IMR-90 (cell line): ENCODE results near the gene GSS. TPM values are rescaled to one million over a fixed set of nuclear protein-coding genes. Genes with fewer than 3 reads are reported as not detected.

Experiments used
- ATAC-seq: fragments of 200-7000 bp; cut with Tn5 transposase; 2 replicates; pipeline ENCODE4 v1.9.1; 2020; ENCODE audit warnings: low read depth, mild to moderate bottlenecking, moderate library complexity
- BruUV-seq: library from RNA; stranded (reverse); fragments of 400-500 nt; replicated peaks from 2 replicates; lab custom pipeline; 2021; lab: Mats Ljungman, UMichigan
- CTCF ChIA-PET: fragments of 300-600 bp; formaldehyde crosslinking; extraction: SDS; loops from one replicate; lab custom pipeline; 2021; ENCODE audit warnings: antibody characterized with exemption; lab: Yijun Ruan, JAX
- POLR2A ChIA-PET: fragments of 300-600 bp; sonication (Branson Sonifier 250); formaldehyde crosslinking; loops from one replicate; lab custom pipeline; 2022; ENCODE audit warnings: antibody characterized with exemption; ENCODE audit not compliant: unreplicated experiment; lab: Charles Lee
- DNase-seq: peaks from one replicate; pipeline ENCODE4 v3.0.0; 2013
- H2AFZ ChIP-seq: replicated peaks from 2 replicates; pipeline ENCODE3; 2013; ENCODE audit warnings: low read length, mild to moderate bottlenecking; ENCODE audit not compliant: poor library complexity
- H2AK5ac ChIP-seq: 2 replicates; pipeline ENCODE4 v1.6.1; 2013; ENCODE audit warnings: low read depth, low read length, inconsistent platforms
- H2AK9ac ChIP-seq: replicated peaks from 2 replicates; pipeline ENCODE3; 2013; ENCODE audit warnings: mild to moderate bottlenecking, low read depth, low read length, moderate library complexity; ENCODE audit not compliant: poor library complexity
- H2BK120ac ChIP-seq: 2 replicates; pipeline ENCODE4 v1.6.1; 2013; ENCODE audit warnings: low read depth, low read length, inconsistent platforms
- H2BK15ac ChIP-seq: 3 replicates; pipeline ENCODE4 v1.6.1; 2013; ENCODE audit warnings: low read depth, low read length, inconsistent platforms
- H2BK20ac ChIP-seq: 2 replicates; pipeline ENCODE4 v1.6.1; 2013; ENCODE audit warnings: low read depth, mild to moderate bottlenecking, inconsistent platforms, low read length, moderate library complexity
- H2BK5ac ChIP-seq: 2 replicates; pipeline ENCODE4 v1.6.1; 2013; ENCODE audit warnings: mild to moderate bottlenecking, low read depth, low read length, inconsistent platforms; ENCODE audit not compliant: poor library complexity, severe bottlenecking
- H3K14ac ChIP-seq: replicated peaks from 2 replicates; pipeline ENCODE4 v1.6.1; 2013; ENCODE audit warnings: low read depth, low read length, inconsistent platforms
- H3K18ac ChIP-seq: 2 replicates; pipeline ENCODE4 v1.6.1; 2013; ENCODE audit warnings: low read depth, low read length, control low read depth
- H3K23ac ChIP-seq: 2 replicates; pipeline ENCODE4 v1.6.1; 2013; ENCODE audit warnings: low read depth, low read length, inconsistent platforms
- H3K27ac ChIP-seq: 2 replicates; pipeline ENCODE4 v1.5.1; 2013; ENCODE audit warnings: mild to moderate bottlenecking, control low read depth, low read length; ENCODE audit not compliant: insufficient read depth
- H3K27me3 ChIP-seq: 2 replicates; pipeline ENCODE4 v1.6.1; 2013; ENCODE audit warnings: low read length; ENCODE audit not compliant: control insufficient read depth, insufficient read depth
- H3K36me3 ChIP-seq: 2 replicates; pipeline ENCODE4 v1.6.1; 2013; ENCODE audit warnings: low read length, mixed read lengths; ENCODE audit not compliant: control insufficient read depth, insufficient read depth
- H3K4ac ChIP-seq: 2 replicates; pipeline ENCODE4 v1.6.1; 2013; ENCODE audit warnings: low read depth, low read length, inconsistent platforms
- H3K4me1 ChIP-seq: 2 replicates; pipeline ENCODE4 v1.6.1; 2013; ENCODE audit warnings: low read length, mixed read lengths; ENCODE audit not compliant: control insufficient read depth, insufficient read depth
- H3K4me2 ChIP-seq: 2 replicates; pipeline ENCODE4 v1.6.1; 2013; ENCODE audit warnings: low read depth, mild to moderate bottlenecking, control low read depth, low read length, moderate library complexity
- H3K4me3 ChIP-seq: 2 replicates; pipeline ENCODE4 v1.5.1; 2013; ENCODE audit warnings: low read depth, mild to moderate bottlenecking, control low read depth, low read length, moderate library complexity; ENCODE audit not compliant: insufficient read depth
- H3K56ac ChIP-seq: 2 replicates; pipeline ENCODE4 v1.6.1; 2013; ENCODE audit warnings: low read length, inconsistent platforms; ENCODE audit not compliant: insufficient read depth; ENCODE audit errors: extremely low read depth
- H3K79me1 ChIP-seq, 2 experiments: 2 replicates each; pipeline ENCODE4 v1.6.1; 2013; ENCODE audit warnings: low read length in 2 of 2, inconsistent platforms in 1 of 2, low read depth in 1 of 2
- H3K9ac ChIP-seq: 2 replicates; pipeline ENCODE4 v1.6.1; 2013; ENCODE audit warnings: low read depth, low read length, control low read depth
- H3K9me1 ChIP-seq: 2 replicates; pipeline ENCODE4 v1.6.1; 2013; ENCODE audit warnings: low read length, inconsistent platforms; ENCODE audit not compliant: insufficient read depth
- H3K9me3 ChIP-seq: 2 replicates; pipeline ENCODE4 v1.6.1; 2013; ENCODE audit warnings: low read length; ENCODE audit not compliant: control insufficient read depth, insufficient read depth
- H4K20me1 ChIP-seq: 2 replicates; pipeline ENCODE4 v1.6.1; 2013; ENCODE audit warnings: low read length, inconsistent platforms; ENCODE audit not compliant: insufficient read depth
- H4K5ac ChIP-seq: 2 replicates; pipeline ENCODE4 v1.6.1; 2013; ENCODE audit warnings: mild to moderate bottlenecking, low read depth, low read length, control low read depth
- H4K8ac ChIP-seq, 2 experiments: 2 replicates each; pipeline ENCODE4 v1.6.1; 2013; ENCODE audit warnings: low read depth in 2 of 2, low read length in 2 of 2, control low read depth in 1 of 2, inconsistent platforms in 1 of 2
- H4K91ac ChIP-seq: 2 replicates; pipeline ENCODE4 v1.6.1; 2013; ENCODE audit warnings: low read depth, low read length, inconsistent platforms; ENCODE audit not compliant: insufficient read depth
- BHLHE40 ChIP-seq: fragments of 150-350 bp; IDR thresholded peaks from 2 replicates; pipeline ENCODE4 v1.6.1; 2016; ENCODE audit warnings: mild to moderate bottlenecking, low read depth, low read length
- CEBPB ChIP-seq: IDR thresholded peaks from 2 replicates; pipeline ENCODE4 v1.6.1; 2012; ENCODE audit warnings: low read depth, low read length, improper control_type of control experiment
- CHD1 ChIP-seq: IDR thresholded peaks from 2 replicates; pipeline ENCODE4 v1.6.1; 2012; ENCODE audit warnings: low read depth, low read length, improper control_type of control experiment
- FOS ChIP-seq: fragments of 150-350 bp; IDR thresholded peaks from 2 replicates; pipeline ENCODE4 v1.6.1; 2016; ENCODE audit warnings: low read depth, low read length
- MAFK ChIP-seq: IDR thresholded peaks from 2 replicates; pipeline ENCODE4 v1.6.1; 2012; ENCODE audit warnings: low read depth, low read length, improper control_type of control experiment
- MAZ ChIP-seq: IDR thresholded peaks from 2 replicates; pipeline ENCODE4 v1.6.1; 2012; ENCODE audit warnings: low read depth, mild to moderate bottlenecking, low read length, improper control_type of control experiment, moderate library complexity, borderline replicate concordance
- MXI1 ChIP-seq: IDR thresholded peaks from 2 replicates; pipeline ENCODE4 v1.6.1; 2012; ENCODE audit warnings: low read depth, mild to moderate bottlenecking, low read length, moderate library complexity, borderline replicate concordance
- NFE2L2 ChIP-seq: fragments of 150-350 bp; IDR thresholded peaks from 2 replicates; pipeline ENCODE4 v1.6.1; 2016; ENCODE audit warnings: low read depth, mild to moderate bottlenecking, low read length
- POLR2A ChIP-seq: IDR thresholded peaks from 2 replicates; pipeline ENCODE4 v1.6.1; 2012; ENCODE audit warnings: mild to moderate bottlenecking, low read depth, low read length
- RAD21 ChIP-seq: IDR thresholded peaks from 2 replicates; pipeline ENCODE4 v1.6.1; 2012; ENCODE audit warnings: low read length, improper control_type of control experiment
- RCOR1 ChIP-seq: IDR thresholded peaks from 2 replicates; pipeline ENCODE4 v1.6.1; 2012; ENCODE audit warnings: mild to moderate bottlenecking, low read length, improper control_type of control experiment; ENCODE audit not compliant: insufficient replicate concordance
- RFX5 ChIP-seq: IDR thresholded peaks from 2 replicates; pipeline ENCODE4 v1.8.0; 2012; ENCODE audit warnings: low read depth, mild to moderate bottlenecking, low read length, moderate library complexity
- SMC3 ChIP-seq: fragments of 150-350 bp; IDR thresholded peaks from 2 replicates; pipeline ENCODE4 v1.6.1; 2016; ENCODE audit warnings: low read depth, mild to moderate bottlenecking, antibody characterized with exemption, low read length, moderate library complexity
- WGBS, 2 experiments: methylation state at CpG; one replicate each; pipeline versions ENCODE4 v1.1.5 to v1.1.7; 2013; ENCODE audit warnings: missing lambda C conversion rate in 2 of 2; ENCODE audit not compliant: insufficient read length in 1 of 2; ENCODE audit errors: extremely low coverage in 2 of 2; 5-methylcytosine and 5-hydroxymethylcytosine counted together
- dilution Hi-C: fragments of 300-500 bp; cut with HindIII; formaldehyde crosslinking; loops from one replicate; pipeline ENCODE4 v1.14.3; 2018; ENCODE audit warnings: low sequenced_read_pairs; ENCODE audit not compliant: unreplicated experiment
- in situ Hi-C: fragments of 300-500 bp; cut with MboI; formaldehyde crosslinking; loops from 3 replicates; pipeline ENCODE4 v1.14.3; 2019; ENCODE audit warnings: low sequenced_read_pairs, inconsistent platforms, mixed read lengths
- intact Hi-C: fragments of 100-400 bp; cut with micrococcal nuclease; formaldehyde crosslinking; loops from 2 replicates; pipeline ENCODE4 v1.10.0; 2022
- polyA plus RNA-seq, 3 experiments: library from polyadenylated mRNA; depleted of rRNA; stranded (reverse); fragments of >200 nt; gene quantifications; 2 replicates each; pipeline ENCODE4 v1.2.3, GENCODE V29; 2012; ENCODE audit warnings: low replicate concordance in 1 of 3
- total RNA-seq: library from RNA; depleted of rRNA; stranded (reverse); fragments of >200 nt; gene quantifications from 2 replicates; pipeline ENCODE4 v1.2.3, GENCODE V29; 2012
- TF ChIP-seq, protein P1 (sequence below): fragments of 150-350 bp; IDR thresholded peaks from 2 replicates; pipeline ENCODE4 v1.6.1; 2017; ENCODE audit warnings: mild to moderate bottlenecking, antibody characterized with exemption, low read length, low read depth
- TF ChIP-seq, protein P2 (sequence below): fragments of 150-350 bp; IDR thresholded peaks from 2 replicates; pipeline ENCODE4 v1.6.1; 2016; ENCODE audit warnings: low read depth, mild to moderate bottlenecking, low read length, moderate library complexity, borderline replicate concordance
- TF ChIP-seq, protein P3 (sequence below): conservative IDR thresholded peaks from 2 replicates; pipeline ENCODE4 v1.5.1; 2012; ENCODE audit warnings: mild to moderate bottlenecking, low read depth, low read length, improper control_type of control experiment

GSS gene
- total and polyA plus RNA-seq, 2 of the 4 experiments (the other 2 are of a cell fraction): 73.7 to 90.0 TPM

DNA sequence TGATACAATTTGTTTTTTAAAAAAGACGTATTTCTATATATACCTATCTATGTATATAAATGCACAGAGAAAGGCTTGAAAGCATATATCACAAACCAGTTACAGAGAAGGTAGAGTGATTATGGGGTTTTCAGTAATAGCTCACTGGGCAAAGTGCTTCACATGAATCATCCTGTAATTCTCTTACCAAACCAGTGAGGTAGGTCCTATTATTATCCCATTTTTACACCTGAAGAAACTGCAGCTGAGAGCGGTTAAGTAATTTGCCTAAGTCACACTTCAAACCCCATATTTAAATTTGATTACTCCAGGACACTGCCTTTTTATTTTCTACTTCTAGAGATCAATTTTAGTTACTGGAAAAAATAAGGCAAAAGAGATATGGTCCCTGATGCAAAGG is 4.4 kb downstream of the GSS start:
- no peak for DNase-seq
- no peaks in the 10 kb centered on the region for H3K9me3 ChIP-seq
- no peak overlapping the region for H4K5ac ChIP-seq
- dilution Hi-C loops: no loop called here
- no peak overlapping the region for H2AK9ac ChIP-seq
- no peak for ATAC-seq
- no CpG with 5 or more reads among the region's 2 CpGs for WGBS, 2 experiments
- H3K4me3 ChIP-seq: no peak overlapping the region
- BruUV-seq: no TSS peak
- H4K20me1 ChIP-seq: no peaks in the 10 kb centered on the region
- H3K36me3 ChIP-seq: peaks cover 3% of the 10 kb centered on the region
- CTCF ChIA-PET: interaction anchor here (0.6 to 1.4 kb wide), 3 partner anchors 28 to 77 kb away, joined by 3 to 4 read pairs (median 4); partner anchors contain the start of gene ACSS2
- TF ChIP-seq, protein P1, sequence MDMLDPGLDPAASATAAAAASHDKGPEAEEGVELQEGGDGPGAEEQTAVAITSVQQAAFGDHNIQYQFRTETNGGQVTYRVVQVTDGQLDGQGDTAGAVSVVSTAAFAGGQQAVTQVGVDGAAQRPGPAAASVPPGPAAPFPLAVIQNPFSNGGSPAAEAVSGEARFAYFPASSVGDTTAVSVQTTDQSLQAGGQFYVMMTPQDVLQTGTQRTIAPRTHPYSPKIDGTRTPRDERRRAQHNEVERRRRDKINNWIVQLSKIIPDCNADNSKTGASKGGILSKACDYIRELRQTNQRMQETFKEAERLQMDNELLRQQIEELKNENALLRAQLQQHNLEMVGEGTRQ: no peak
- TF ChIP-seq CHD1 (no peak), BHLHE40 (no peak), RCOR1 (no peak), MAFK (no peak), FOS (no peak), SMC3 (no peak), POLR2A (no peak), MXI1 (no peak), NFE2L2 (no peak), RAD21 (no peak), CEBPB (no peak), MAZ (no peak), RFX5 (no peak)
- TF ChIP-seq, protein P2, sequence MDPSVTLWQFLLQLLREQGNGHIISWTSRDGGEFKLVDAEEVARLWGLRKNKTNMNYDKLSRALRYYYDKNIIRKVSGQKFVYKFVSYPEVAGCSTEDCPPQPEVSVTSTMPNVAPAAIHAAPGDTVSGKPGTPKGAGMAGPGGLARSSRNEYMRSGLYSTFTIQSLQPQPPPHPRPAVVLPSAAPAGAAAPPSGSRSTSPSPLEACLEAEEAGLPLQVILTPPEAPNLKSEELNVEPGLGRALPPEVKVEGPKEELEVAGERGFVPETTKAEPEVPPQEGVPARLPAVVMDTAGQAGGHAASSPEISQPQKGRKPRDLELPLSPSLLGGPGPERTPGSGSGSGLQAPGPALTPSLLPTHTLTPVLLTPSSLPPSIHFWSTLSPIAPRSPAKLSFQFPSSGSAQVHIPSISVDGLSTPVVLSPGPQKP: no peak
- TF ChIP-seq, protein P3, sequence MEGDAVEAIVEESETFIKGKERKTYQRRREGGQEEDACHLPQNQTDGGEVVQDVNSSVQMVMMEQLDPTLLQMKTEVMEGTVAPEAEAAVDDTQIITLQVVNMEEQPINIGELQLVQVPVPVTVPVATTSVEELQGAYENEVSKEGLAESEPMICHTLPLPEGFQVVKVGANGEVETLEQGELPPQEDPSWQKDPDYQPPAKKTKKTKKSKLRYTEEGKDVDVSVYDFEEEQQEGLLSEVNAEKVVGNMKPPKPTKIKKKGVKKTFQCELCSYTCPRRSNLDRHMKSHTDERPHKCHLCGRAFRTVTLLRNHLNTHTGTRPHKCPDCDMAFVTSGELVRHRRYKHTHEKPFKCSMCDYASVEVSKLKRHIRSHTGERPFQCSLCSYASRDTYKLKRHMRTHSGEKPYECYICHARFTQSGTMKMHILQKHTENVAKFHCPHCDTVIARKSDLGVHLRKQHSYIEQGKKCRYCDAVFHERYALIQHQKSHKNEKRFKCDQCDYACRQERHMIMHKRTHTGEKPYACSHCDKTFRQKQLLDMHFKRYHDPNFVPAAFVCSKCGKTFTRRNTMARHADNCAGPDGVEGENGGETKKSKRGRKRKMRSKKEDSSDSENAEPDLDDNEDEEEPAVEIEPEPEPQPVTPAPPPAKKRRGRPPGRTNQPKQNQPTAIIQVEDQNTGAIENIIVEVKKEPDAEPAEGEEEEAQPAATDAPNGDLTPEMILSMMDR: no peak
- no peak overlapping the region for H3K9ac ChIP-seq
- H3K79me1 ChIP-seq: peaks cover 13 to 36% of the 10 kb centered on the region in 2 experiments; a peak in 3 of 4 replicates
- H3K14ac ChIP-seq: no peak overlapping the region
- H3K27ac ChIP-seq: no peak overlapping the region
- H3K27me3 ChIP-seq: no peaks in the 10 kb centered on the region
- no peak overlapping the region for H3K18ac ChIP-seq
- H2AFZ ChIP-seq: no peak overlapping the region
- H3K4me1 ChIP-seq: peaks cover 5% of the 10 kb centered on the region
- H2AK5ac ChIP-seq: no peak overlapping the region
- in situ Hi-C loops: no loop called here
- POLR2A ChIA-PET: no interaction called here
- no peak overlapping the region for H2BK20ac ChIP-seq
- intact Hi-C loops: no loop called here
- no peak overlapping the region for H2BK15ac ChIP-seq
- peaks cover 9% of the 10 kb centered on the region for H3K9me1 ChIP-seq
- no peak overlapping the region for H4K91ac ChIP-seq
- H3K56ac ChIP-seq: no peak overlapping the region
- no peak overlapping the region for H4K8ac ChIP-seq
- no peak overlapping the region for H3K23ac ChIP-seq
- no peak overlapping the region for H3K4ac ChIP-seq
- H2BK120ac ChIP-seq: no peak overlapping the region
- no peak overlapping the region for H2BK5ac ChIP-seq
- H3K4me2 ChIP-seq: no peak overlapping the region
